HG03460 (cell line): ENCODE measurements around the gene FNTB.

Experiments used
- ATAC-seq: cut with Tn5 transposase; IDR thresholded peaks from one replicate; pipeline ENCODE4 v1.9.1; 2021; ENCODE audit not compliant: unreplicated experiment

Gene FNTB

GRCh38 chr14:65044596-65044959, 57.9 kb downstream of the FNTB start:
- ATAC-seq: no peak

DNA sequence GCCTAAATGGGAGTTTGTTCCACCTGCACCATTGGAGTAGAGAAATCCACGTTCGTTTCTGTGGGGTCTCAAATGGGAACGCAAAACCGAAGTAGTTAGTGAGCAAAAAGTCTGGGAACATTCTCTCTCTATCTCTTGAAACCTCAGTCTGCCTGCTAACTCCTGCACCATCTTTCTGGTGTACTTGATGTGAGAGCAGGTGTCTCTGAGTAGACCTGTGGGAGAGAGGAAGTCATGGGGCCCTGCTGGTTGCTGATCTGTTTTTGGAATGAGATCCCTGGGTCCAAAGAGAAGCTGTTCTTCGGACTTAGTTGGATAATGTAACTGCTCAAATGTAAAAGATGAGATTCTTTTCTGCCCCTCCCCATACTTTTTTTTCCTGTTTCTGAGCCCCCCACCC, 58.3 kb downstream of the FNTB start:
- ATAC-seq: no peak

DNA sequence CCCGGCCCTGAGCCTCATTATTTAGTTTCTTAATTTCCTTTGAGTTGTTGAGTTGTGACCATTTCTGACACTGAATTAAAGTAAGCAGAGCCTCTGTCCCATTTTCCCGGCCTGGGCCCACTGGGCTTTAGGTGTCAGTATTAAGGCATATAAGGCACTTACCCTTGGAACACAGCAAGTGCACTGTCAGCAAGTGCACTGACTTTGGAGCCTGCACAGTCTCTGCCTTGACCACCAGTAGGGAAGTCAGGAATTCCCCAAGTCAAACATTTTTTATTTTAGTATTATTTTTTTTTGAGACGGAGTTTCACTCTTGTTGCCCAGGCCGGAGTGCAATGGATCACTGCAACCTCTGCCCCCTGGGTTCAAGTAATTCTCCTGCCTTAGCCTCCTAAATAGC, 59.0 kb downstream of the FNTB start:
- ATAC-seq: no peak

GRCh38 chr14:65052832-65053231, 66.1 kb downstream of the FNTB start:
- no peak for ATAC-seq

DNA sequence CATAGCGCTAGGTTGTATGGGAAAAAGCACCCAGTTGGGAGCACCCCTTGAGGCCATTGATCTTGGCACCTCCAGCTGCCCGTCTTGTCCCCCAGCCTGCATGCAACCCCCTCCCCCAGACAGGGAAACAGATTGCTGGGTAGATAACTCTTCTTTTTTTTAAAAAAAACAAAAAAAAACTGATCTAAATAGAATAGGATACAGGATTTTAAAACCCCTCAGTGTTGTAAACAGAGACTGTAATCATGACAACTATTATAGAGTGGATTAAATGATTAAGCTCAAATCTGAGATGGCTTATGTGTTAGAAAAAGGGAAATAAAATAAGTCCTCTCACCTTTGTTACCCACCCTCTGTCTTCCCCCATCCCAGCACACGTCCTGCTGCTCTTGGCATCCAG, 66.8 kb downstream of the FNTB start:
- no peak for ATAC-seq

- ATAC-seq: no peak
Measured at GRCh38 chr14:65054471-65055085, 67.9 kb downstream of the FNTB start.

DNA sequence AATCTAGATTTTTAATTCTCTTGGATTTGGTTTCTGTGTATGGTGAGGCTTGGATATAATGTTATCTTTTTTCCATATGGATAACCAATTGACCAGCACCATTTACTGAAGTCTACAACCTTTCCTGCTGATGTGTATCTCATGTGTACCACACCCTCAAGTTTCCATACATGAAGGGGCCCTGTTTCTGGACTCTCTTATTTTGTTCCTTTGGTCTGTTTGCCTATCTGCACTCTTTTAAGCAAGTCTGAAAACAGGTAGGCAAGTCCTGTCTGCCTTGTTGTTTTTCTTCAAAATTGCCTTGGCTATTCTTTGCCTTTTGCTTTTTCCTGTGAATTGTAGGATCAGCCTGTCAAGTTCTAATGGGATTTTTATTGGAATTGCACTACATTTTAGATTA, 71.0 kb downstream of the FNTB start:
- no peak for ATAC-seq

DNA sequence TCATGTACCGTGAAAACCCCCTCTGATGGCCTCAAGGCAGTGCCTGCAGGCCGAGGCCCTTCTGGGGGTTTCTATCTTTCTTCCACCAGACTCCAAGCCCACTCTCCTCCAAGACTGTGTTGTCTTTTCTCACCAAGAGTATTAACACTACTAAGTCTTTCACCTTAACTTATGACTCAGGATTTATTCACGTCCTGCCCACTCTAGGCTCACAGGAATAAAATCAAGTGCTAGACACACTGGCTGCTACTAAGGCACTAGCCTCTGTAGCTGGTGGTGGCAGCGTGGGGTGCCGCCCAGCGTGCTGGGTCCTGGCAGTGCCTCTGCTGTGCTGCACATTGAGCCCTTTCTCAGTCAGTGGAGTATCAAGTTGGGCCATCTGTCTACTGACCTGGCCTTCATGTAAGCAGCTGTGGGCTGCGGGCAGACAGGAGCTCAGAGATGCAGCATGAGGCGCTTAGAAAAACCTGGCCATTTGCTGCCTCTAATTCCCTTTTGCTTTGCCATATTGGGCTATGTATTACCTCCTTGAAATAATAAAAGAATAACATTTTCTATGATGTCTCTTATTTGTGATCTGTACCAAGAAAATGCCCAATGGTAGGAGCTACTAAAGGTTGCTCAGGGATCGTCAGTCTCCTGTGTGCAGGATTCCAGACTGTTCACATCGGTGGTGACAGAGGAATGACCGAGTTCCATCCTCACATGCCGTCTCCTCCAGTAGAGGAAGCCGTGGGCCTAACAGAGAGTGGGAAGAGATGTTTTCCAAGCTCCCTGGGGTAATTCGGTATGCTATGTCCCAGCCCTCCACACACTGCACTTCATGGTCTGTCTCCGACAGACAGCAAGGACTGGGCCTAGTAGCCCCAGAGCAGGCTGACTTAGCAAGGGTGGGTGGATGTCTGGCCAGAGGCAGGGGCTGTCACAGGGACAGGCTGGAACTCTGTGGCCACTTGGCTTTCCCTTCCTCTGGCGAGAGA, 75.7 kb downstream of the FNTB start:
- ATAC-seq: no peak

GRCh38 chr14:65065719-65066118, 79.0 kb downstream of the FNTB start:
- no peak for ATAC-seq

- ATAC-seq: no peak
Measured at GRCh38 chr14:65069874-65070413, 83.2 kb downstream of the FNTB start.

DNA sequence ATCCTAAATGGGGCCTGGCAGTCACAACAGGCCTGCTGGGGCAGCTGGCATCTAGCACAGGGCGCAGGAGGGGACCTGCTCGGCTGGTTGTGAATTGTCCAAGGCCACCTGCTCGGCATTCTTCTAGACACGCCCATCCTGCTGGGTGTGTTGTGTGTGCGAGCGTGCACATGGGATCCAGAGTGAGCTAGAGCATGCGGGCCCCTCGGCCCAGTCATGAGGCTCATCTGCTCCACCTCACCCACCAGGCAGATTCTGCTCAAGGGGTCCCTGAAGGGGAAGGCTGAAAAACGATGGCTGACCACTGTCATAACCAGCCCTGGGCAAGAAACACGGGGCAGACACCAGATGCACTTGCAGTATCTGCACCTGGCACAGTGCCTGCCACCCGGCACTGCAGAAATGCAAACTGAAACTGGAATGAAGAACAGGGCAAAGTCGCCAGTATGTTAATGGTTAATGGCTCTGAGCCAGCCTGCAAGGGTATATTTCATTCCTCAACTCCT, 83.8 kb downstream of the FNTB start:
- no peak for ATAC-seq

DNA sequence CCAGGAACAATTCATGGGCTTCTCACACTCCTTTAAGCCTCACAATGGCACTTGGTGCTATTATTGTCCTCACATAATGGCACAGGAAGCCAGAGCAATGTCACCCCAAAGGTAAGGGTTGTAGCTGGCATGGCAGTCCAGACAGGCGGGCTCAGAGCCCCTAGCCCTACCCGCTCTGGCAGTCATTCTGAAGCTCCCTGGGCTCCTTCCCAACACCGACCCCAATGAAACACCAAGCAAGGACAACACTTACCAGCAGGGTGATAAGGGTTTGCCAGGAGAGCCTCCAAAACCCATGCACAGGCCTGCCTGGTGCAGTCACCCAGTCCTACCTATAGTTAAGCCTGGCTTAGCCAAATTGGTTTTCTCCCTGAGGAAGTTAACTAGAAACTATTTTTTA, 84.8 kb downstream of the FNTB start:
- no peak for ATAC-seq

GRCh38 chr14:65072256-65072655, 85.6 kb downstream of the FNTB start:
- no peak for ATAC-seq

- ATAC-seq: no peak
Measured at GRCh38 chr14:65072937-65073336, 86.2 kb downstream of the FNTB start.

DNA sequence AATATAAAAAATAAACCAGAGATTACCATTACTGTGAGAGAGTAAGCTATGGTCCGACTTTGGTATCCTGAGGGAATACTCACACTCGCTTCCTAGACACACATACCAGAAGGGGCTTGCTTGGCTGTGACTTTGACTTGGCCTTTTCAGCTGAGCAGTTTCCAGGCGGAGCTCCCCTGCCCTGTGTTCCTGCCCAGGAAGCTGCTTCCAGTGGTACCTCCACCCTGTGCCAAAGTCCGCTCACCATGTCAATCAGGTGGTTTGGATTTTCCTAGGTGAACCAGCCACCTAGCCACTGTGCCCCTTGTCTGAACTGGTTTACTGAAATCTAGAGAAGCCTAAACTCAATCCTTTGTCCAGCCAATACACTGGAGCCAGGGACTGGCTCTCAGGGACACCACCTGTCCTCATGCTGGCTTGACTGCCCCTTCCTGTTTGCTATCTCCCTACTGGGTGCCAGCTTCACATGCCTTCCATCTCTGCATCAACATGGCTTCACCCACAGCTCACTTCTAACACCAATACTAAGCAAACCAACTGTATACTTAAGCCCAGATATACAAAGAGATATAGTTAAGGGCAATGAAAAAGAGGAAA, 87.0 kb downstream of the FNTB start:
- no peak for ATAC-seq

DNA sequence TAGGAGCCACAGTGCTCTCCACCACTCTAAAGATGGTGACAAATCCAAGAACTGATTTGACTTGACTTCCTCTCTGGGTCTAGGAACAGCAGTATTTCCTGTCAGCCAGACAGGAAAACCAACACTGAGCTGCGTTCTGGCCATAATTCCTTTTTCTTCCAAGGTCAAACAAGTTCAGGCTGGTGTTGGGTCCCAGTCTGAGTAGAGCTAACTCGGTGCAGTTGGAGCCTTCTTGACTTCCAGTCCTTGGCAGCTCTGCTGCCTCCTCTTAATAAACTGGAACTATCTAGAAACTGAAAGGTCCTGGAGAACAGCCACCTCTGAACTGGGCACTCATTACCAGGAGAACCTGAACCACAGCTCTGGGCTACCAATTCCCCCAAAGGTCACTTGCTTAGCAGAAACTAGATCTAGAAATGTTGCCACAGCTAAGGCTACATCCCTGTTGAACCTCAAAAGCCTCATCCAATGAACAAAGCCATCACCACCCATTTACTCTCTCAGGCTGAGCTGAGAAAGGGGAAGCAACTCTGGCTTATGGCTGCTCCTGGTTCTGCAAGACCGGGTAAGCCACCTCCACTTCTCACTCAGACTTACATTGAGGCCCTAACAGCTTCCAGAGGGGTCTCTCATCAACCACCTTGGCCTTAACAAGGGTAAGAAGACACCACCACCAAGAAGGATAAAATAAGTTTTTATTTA, 87.9 kb downstream of the FNTB start:
- no peak for ATAC-seq

DNA sequence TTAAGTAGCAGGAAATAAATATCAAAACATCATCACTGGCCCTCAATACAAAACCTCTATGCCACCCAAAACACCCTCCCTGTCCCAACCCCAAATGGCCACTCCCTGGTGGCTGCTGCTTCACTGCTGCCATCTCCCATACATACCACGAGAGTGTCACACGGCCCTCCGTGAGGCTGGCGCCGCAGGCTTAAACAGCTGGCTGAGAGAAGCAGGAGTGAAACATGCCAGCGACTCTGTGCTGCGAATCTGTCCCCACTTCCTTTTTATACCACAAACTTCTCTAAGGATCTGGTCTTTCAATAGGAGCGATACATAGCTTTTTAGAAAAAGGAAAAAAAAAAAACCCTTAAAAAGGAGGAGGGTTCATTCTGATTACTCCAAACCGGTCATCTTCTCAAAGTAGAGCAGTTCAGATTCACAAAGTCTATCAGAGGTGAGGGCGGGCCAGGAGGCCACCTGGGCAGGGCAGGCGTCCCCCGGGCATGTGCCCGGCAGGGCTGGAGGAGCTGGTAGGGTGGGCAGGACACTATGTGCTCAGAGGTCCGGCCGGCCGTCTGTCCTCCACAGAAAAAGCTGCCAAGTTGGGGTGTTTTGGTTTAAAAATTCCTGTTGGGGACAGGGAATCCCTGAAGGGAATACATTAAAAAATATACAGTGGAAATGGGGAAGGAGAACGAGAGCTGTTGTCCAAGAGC, 89.1 kb downstream of the FNTB start:
- ATAC-seq: no peak

GRCh38 chr14:65077318-65077717, 90.6 kb downstream of the FNTB start:
- ATAC-seq: no peak

DNA sequence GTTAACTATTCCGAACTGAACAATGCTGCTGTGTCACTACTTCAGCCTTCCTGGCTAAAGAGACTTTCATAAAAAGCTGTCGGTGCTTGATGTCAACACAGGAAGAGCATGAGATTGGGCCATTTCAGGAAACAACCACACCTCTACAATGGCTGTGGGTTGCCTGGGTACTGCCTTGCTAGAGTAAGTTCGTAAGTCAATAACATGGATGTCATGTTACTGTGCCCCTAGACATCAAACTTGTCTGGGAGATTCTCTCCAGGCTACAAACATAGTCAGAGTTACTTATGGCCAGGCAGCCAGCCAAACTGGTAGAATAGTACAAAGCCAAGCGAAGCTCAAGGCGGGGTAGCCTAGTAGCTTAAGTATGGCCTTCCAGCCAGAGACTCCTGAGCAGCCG, 92.5 kb downstream of the FNTB start:
- no peak for ATAC-seq

- no peak for ATAC-seq
Measured at GRCh38 chr14:65079768-65080167, 93.1 kb downstream of the FNTB start.
